ENCODE data around the gene ARHGDIG. TPM values are rescaled to one million over a fixed set of nuclear protein-coding genes. Genes with fewer than 3 reads are reported as not detected.

The ARHGDIG gene
- total RNA-seq, 1 experiment from 2014 or later = 5.9 TPM

DNA sequence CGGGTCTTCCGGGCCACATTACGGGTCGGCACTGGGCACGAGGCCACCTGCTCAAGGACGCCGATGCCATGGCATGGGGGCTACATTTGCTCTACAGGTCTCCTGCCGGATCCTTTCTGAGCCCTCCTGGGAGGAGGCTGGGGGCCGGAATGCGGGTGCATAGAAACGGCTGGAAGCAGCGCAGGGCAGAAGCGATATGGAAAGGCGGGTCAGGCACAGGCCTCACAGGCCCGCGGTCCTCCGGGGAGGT is 43.7 kb downstream of the ARHGDIG start:
- H3K27ac Mint-ChIP-seq = peak overlapping the region in 1 of 3 experiments; percentile 80; a peak in 1 of 7 replicates
- H2BK12ac ChIP-seq (ENCODE audit: insufficient read length, low read depth, low read length) = no peak overlapping the region
- no peak overlapping the region for H3K27ac ChIP-seq (ENCODE audit: insufficient read length, low read depth, low read length)
- no CpG with 5 or more reads among the region's 17 CpGs for WGBS (ENCODE audit: extremely low coverage, insufficient read length, low lambda C conversion rate)
- peaks cover 22 to 28% of the 10 kb centered on the region in 2 experiments for H3K4me1 Mint-ChIP-seq
- H2BK120ac ChIP-seq (ENCODE audit: low read depth, low read length, poor library complexity, severe bottlenecking) = no peak overlapping the region
- no peak overlapping the region for H2BK5ac ChIP-seq (ENCODE audit: insufficient read length, low read length)
- H3K9me3 Mint-ChIP-seq = no peaks in the 10 kb centered on the region
- H3K9me3 ChIP-seq (ENCODE audit: control insufficient read depth, low read depth, low read length) = no peaks in the 10 kb centered on the region
- H2BK20ac ChIP-seq (ENCODE audit: low read depth, low read length, poor library complexity, severe bottlenecking) = no peak overlapping the region
- H2AK5ac ChIP-seq (ENCODE audit: insufficient read length, low read length) = no peak overlapping the region
- H3T11ph ChIP-seq (ENCODE audit: low read length) = no peak overlapping the region
- TF ChIP-seq, protein P1, sequence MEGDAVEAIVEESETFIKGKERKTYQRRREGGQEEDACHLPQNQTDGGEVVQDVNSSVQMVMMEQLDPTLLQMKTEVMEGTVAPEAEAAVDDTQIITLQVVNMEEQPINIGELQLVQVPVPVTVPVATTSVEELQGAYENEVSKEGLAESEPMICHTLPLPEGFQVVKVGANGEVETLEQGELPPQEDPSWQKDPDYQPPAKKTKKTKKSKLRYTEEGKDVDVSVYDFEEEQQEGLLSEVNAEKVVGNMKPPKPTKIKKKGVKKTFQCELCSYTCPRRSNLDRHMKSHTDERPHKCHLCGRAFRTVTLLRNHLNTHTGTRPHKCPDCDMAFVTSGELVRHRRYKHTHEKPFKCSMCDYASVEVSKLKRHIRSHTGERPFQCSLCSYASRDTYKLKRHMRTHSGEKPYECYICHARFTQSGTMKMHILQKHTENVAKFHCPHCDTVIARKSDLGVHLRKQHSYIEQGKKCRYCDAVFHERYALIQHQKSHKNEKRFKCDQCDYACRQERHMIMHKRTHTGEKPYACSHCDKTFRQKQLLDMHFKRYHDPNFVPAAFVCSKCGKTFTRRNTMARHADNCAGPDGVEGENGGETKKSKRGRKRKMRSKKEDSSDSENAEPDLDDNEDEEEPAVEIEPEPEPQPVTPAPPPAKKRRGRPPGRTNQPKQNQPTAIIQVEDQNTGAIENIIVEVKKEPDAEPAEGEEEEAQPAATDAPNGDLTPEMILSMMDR (conservative IDR thresholded peaks at IDR 0.05) = no peak
- H3K23me2 ChIP-seq (ENCODE audit: insufficient read length, low read depth, low read length, poor library complexity, severe bottlenecking) = no peaks in the 10 kb centered on the region
- H3K18ac ChIP-seq (ENCODE audit: insufficient read length, low read depth, low read length) = no peak overlapping the region
- H4K20me1 ChIP-seq (ENCODE audit: control insufficient read depth, insufficient read depth, insufficient read length) = no peaks in the 10 kb centered on the region
- H3K79me2 ChIP-seq (ENCODE audit: insufficient read depth, low read length) = peaks cover 4% of the 10 kb centered on the region; the same call in 1 of the 2 replicates
- no peak overlapping the region; the same call in 1 of the 2 replicates for H3K4ac ChIP-seq (ENCODE audit: low read depth, low read length)
- no peak overlapping the region for H3K56ac ChIP-seq (ENCODE audit: insufficient read length, low read depth, low read length)
- H3K23ac ChIP-seq (ENCODE audit: insufficient read length, low read depth, low read length) = no peak overlapping the region
- no peaks in the 10 kb centered on the region for H3K27me3 Mint-ChIP-seq (ENCODE audit: low read depth)
- peaks cover 10% of the 10 kb centered on the region for H3K79me1 ChIP-seq (ENCODE audit: insufficient read depth, low read depth, low read length, poor library complexity, severe bottlenecking)
- no peaks in the 10 kb centered on the region for H3K4me1 ChIP-seq (ENCODE audit: insufficient read depth, low read length)
- no peak for DNase-seq
- no peak overlapping the region for H3K4me2 ChIP-seq (ENCODE audit: insufficient read depth, insufficient read length, low read length)
- H4K91ac ChIP-seq (ENCODE audit: insufficient read length, low read depth, low read length) = no peak overlapping the region
- H3K14ac ChIP-seq (ENCODE audit: insufficient read depth, low read length) = no peak overlapping the region
- no peak overlapping the region for H3K9ac ChIP-seq (ENCODE audit: extremely low read depth, insufficient read length, low read length)
- no peak overlapping the region for H4K8ac ChIP-seq (replicated peaks; ENCODE audit: insufficient read length, low read depth, low read length)
- H3K27me3 ChIP-seq (ENCODE audit: insufficient read depth, low read length) = no peaks in the 10 kb centered on the region
- H3K36me3 Mint-ChIP-seq (ENCODE audit: insufficient read depth in 1 of 3, low read depth in 3 of 3) = peaks cover 0 to 9% (median under 1%) of the 10 kb centered on the region in 3 experiments; a peak in 6 of 7 replicates
- H4K5ac ChIP-seq (ENCODE audit: insufficient read length, low read depth, low read length) = no peak overlapping the region
- H2BK15ac ChIP-seq (ENCODE audit: low read depth, low read length) = no peak overlapping the region
- H3K4me3 Mint-ChIP-seq = no peak overlapping the region
- H2AFZ ChIP-seq (ENCODE audit: low read length) = no peak overlapping the region

Data from H9 (cell line).